ENCODE results near the gene ASPG.

- TF ChIP-seq CTCF (IDR thresholded peaks at IDR 0.05; ENCODE audit: insufficient read depth, low read length, poor library complexity, severe bottlenecking) (no peak), EZH2phosphoT487 (conservative IDR thresholded peaks at IDR 0.05; ENCODE audit: low read length) (no peak)
These were observed 71.8 kb downstream of the ASPG start for GRCh38 chr14:104157016-104157928.
